ENCODE data around the gene DNTTIP2. TPM values are rescaled to one million over a fixed set of nuclear protein-coding genes. Genes with fewer than 3 reads are reported as not detected.

DNTTIP2 gene
- total and polyA plus RNA-seq, 2 donors from 2014 or later = 47.3 to 48.4 TPM

- Histone ChIP-seq H3K27ac (ENCODE audit: low read depth in 2 of 2, low read length in 2 of 2) (peak overlapping the region; percentile 98 to 99), H3K36me3 (ENCODE audit: control insufficient read depth in 2 of 3, insufficient read depth in 3 of 3, low read length in 3 of 3) (no peaks in the 10 kb centered on the region), H3K27me3 (ENCODE audit: control insufficient read depth, insufficient read depth, low read length) (no peaks in the 10 kb centered on the region), H3K4me3 (ENCODE audit: low read length in 3 of 3) (peak overlapping the region; percentile 65 to 88 (median 75)), H3K9me3 (ENCODE audit: control insufficient read depth in 2 of 3, insufficient read depth in 1 of 3, low read length in 3 of 3) (no peaks in the 10 kb centered on the region), H3K9ac (ENCODE audit: low read length in 3 of 3) (peak overlapping the region; percentile 57 to 88 (median 88)), H3K4me1 (ENCODE audit: control insufficient read depth in 2 of 3, insufficient read depth in 2 of 3, low read depth in 1 of 3, low read length in 3 of 3) (peaks cover 2 to 7% (median 7%) of the 10 kb centered on the region in 3 donors)
- no peak for FAIRE-seq
- DNase-seq = peak; percentile 92 to 96 (median 94)
- intact Hi-C loops (cut with DNase I) = no loop called here
- peak; percentile 35 for TF ChIP-seq CTCF (IDR thresholded peaks at IDR 0.05; ENCODE audit: borderline replicate concordance, extremely low read depth, insufficient read depth)
Observed at GRCh38 chr1:93846206-93846991, 32.6 kb downstream of the DNTTIP2 start.

GRCh38 chr1:93845538-93846205 lies 33.3 kb downstream of the DNTTIP2 start:
- Histone ChIP-seq H3K4me1 (ENCODE audit: control insufficient read depth in 2 of 3, insufficient read depth in 2 of 3, low read depth in 1 of 3, low read length in 3 of 3) (peaks cover 2 to 7% (median 7%) of the 10 kb centered on the region in 3 donors), H3K4me3 (ENCODE audit: low read length in 3 of 3) (peak overlapping the region; percentile 65 to 88 (median 75)), H3K27ac (ENCODE audit: low read depth in 2 of 2, low read length in 2 of 2) (peak overlapping the region; percentile 98 to 99), H3K9me3 (ENCODE audit: control insufficient read depth in 2 of 3, insufficient read depth in 1 of 3, low read length in 3 of 3) (no peaks in the 10 kb centered on the region), H3K27me3 (ENCODE audit: control insufficient read depth, insufficient read depth, low read length) (no peaks in the 10 kb centered on the region), H3K9ac (ENCODE audit: low read length in 3 of 3) (peak overlapping the region; percentile 57 to 88 (median 88)), H3K36me3 (ENCODE audit: control insufficient read depth in 2 of 3, insufficient read depth in 3 of 3, low read length in 3 of 3) (no peaks in the 10 kb centered on the region)
- TF ChIP-seq CTCF (IDR thresholded peaks at IDR 0.05; ENCODE audit: borderline replicate concordance, extremely low read depth, insufficient read depth) = no peak
- intact Hi-C loops (cut with DNase I) = no loop called here
- peak in 4 of 5 donors; percentile 44 to 74 (median 60) for DNase-seq
- FAIRE-seq = no peak

- Histone ChIP-seq H3K36me3 (ENCODE audit: control insufficient read depth in 2 of 3, insufficient read depth in 3 of 3, low read length in 3 of 3) (no peaks in the 10 kb centered on the region), H3K4me1 (ENCODE audit: control insufficient read depth in 2 of 3, insufficient read depth in 2 of 3, low read depth in 1 of 3, low read length in 3 of 3) (peaks cover 2 to 7% (median 7%) of the 10 kb centered on the region in 3 donors), H3K4me3 (ENCODE audit: low read length in 3 of 3) (no peak overlapping the region), H3K27me3 (ENCODE audit: control insufficient read depth, insufficient read depth, low read length) (no peaks in the 10 kb centered on the region), H3K9me3 (ENCODE audit: control insufficient read depth in 2 of 3, insufficient read depth in 1 of 3, low read length in 3 of 3) (no peaks in the 10 kb centered on the region), H3K27ac (ENCODE audit: low read depth in 2 of 2, low read length in 2 of 2) (no peak overlapping the region), H3K9ac (ENCODE audit: low read length in 3 of 3) (no peak overlapping the region)
- intact Hi-C loops (cut with DNase I) = no loop called here
- peak; percentile 85 for FAIRE-seq
- TF ChIP-seq CTCF (IDR thresholded peaks at IDR 0.05; ENCODE audit: borderline replicate concordance, extremely low read depth, insufficient read depth) = peak; percentile 79
- peak in 4 of 5 donors; percentile 52 to 91 (median 76) for DNase-seq
Observed at GRCh38 chr1:93844262-93845045, 34.6 kb downstream of the DNTTIP2 start.

Data from kidney (tissue), 14 donors.